ENCODE results near the gene ZCCHC10. TPM values are rescaled to one million over a fixed set of nuclear protein-coding genes. Genes with fewer than 3 reads are reported as not detected.

ZCCHC10 gene
- total and polyA plus RNA-seq, 9 of the 15 experiments (the other 6 are each of a cell fraction or from before 2014, with no cell fraction given) = 11.9 to 146 (median 51.8) TPM

- no peak; a peak in 1 of 4 replicates for TF ChIP-seq ZMIZ1 (IDR thresholded peaks at IDR 0.05; ENCODE audit: low read depth in 2 of 2, low read length in 2 of 2)
- no peak for TF ChIP-seq ZNF3 (CRISPR knock-in tag; IDR thresholded peaks at IDR 0.05)
- no peak for TF ChIP-seq FOXJ3 (CRISPR knock-in tag; IDR thresholded peaks at IDR 0.05)
- TF ChIP-seq POLR2G (IDR thresholded peaks at IDR 0.05; ENCODE audit: low read depth, low read length) = peak; percentile 97
- no peak for TF ChIP-seq CBX5 (IDR thresholded peaks at IDR 0.05; ENCODE audit: borderline replicate concordance, low read depth)
- no peak for TF ChIP-seq DDX20 (tag; IDR thresholded peaks at IDR 0.05; ENCODE audit: low read depth)
- no peak for TF ChIP-seq NFE2L1 (tag; IDR thresholded peaks at IDR 0.05; ENCODE audit: borderline replicate concordance, low read depth)
- no peak for TF ChIP-seq CHD7 (IDR thresholded peaks at IDR 0.05; ENCODE audit: low read depth, low read length)
- TF ChIP-seq GABPB2 (CRISPR knock-in tag; conservative IDR thresholded peaks at IDR 0.05) = no peak
- peak; percentile 50 for TF ChIP-seq ASH1L (IDR thresholded peaks at IDR 0.05; ENCODE audit: borderline replicate concordance, low read depth, partially characterized antibody)
- no peak; the same call in 1 of the 2 replicates for TF ChIP-seq NR2C2 (CRISPR knock-in tag; IDR thresholded peaks at IDR 0.05)
- no peak for TF ChIP-seq NR2C2 (tag; IDR thresholded peaks at IDR 0.05)
Measured at GRCh38 chr5:133051542-133052316, 25.4 kb upstream of the ZCCHC10 start, which contains the start of gene HSPA4 (continued).
